Activated gamma-delta T cell treated with anti-CD3 and anti-CD28 coated beads, Interleukin-2, amount 50 U/mL, for 16 hours (primary cell): Measurements from ENCODE around the gene PISD.

Source experiments
- DNase-seq: peaks from one replicate; pipeline ENCODE4 v3.0.0-alpha.2; 2020; ENCODE audit warnings: low read depth

Gene PISD

GRCh38 chr22:31652911-31653684, 8.9 kb downstream of the PISD start:
- no peak for DNase-seq

DNA sequence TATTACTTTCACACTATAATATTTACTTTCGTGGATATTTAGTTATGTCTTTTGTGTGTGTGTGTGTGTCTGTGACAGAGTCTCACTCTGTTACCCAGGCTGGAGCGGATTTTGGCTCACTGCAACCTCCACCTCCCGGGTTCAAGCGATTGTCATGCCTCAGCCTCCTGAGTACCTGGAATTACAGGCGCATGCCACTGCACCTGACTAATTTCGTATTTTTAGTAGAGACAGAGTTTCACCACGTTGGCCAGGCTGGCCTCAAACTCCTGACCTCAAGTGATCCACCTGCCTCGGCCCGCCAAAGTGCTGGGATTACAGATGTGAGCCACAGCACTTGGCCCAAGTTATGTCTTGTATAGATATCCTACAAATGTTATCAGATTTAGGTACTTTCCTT, 9.9 kb downstream of the PISD start:
- no peak for DNase-seq

- DNase-seq = no peak
Observed at GRCh38 chr22:31651664-31652063, 10.4 kb downstream of the PISD start.

- DNase-seq = no peak
Observed at GRCh38 chr22:31650391-31650790, 11.6 kb downstream of the PISD start.

DNA sequence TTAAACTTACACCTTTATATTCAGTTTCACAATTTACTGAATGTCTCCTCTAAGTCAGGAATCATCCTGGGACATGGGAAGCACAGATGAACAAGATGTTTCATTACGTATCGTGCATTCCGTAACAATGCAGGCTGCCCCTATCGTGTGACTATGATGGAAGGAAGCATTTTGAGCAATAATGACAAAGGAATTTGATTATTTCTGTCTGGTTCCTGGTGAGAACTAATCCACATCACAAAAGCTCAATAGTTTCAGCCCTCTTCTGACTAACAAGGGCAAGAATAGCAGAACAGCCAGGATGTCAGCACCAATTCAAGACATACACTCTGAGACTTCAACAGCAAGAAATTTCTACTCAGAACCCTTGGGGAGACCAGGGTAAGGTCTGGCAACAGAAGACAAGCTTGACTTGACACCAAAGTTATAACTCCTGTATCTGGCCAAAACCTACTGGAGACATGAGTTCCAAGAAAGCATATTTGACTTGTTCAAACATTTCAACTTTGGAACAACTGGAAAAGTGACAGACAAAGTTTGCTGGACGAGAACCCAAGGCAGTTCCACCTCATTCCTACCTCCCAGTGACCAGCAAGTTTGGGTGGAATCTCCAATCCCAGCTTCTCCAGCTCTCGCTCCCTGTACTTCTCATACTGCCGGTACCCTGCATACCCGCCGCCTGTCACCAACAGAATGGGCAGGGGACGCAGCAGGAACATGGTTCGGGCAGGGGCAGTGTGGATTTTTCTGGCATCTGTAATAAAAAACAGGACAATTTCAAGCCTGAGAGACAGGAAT, 14.3 kb downstream of the PISD start:
- DNase-seq = no peak

DNA sequence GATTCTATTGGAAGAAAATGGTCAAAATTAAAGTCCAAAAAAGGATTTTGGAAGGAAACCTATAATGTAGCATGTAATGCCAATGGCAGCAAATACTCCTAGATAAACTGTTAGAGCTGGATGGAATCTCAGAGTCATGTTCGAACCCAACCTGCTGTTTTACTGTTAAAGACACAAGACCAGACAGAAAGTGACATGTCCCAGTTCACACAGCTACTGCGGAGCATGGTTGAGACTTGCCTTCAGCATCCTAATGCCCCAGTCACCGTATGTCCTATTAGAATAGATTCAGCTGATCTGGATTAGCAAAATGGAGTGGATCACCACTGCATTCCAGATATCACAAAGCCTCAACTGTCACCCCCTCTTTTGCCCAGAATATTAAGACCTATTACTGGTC, 14.9 kb downstream of the PISD start:
- no peak for DNase-seq

DNA sequence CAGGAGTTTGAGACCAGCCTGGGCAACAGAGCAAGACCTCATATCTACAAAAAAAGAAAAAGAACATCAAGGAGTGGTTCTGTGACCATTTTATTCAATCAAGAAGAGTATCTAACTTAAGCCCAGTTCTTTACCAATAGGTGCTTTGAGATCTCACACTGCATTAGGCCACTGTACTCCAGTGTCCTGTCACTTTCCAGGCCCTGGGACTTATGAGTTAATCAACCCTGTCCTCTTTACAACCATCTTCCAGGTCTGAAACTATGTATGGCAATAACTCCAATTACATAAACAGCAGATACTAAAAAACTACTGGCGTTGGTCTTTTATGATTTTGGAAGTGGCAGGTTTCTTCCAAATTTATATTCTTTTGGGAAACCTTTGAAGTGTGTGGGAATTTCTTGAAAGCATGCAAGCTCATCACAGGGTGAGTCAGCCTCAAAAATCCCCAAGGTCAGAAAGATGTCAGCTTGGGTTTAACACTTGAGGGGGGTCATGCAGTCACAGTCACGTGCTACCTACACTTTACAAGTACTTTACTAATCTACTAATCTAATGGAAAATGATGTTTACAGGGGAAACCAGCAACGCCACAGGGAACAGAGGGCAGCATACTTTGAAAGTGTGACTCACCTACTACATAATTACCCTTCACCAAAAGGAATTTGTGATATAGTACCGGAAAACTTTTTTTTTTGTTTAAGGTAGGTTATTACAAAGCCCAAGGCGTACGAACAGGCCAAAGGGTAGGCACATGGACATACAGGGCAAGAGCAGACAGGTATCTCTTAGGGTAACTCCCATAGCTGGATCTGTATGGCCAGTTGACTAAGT, 15.6 kb downstream of the PISD start:
- no peak for DNase-seq

- no peak for DNase-seq
Observed at GRCh38 chr22:31639436-31640039, 22.5 kb downstream of the PISD start.

DNA sequence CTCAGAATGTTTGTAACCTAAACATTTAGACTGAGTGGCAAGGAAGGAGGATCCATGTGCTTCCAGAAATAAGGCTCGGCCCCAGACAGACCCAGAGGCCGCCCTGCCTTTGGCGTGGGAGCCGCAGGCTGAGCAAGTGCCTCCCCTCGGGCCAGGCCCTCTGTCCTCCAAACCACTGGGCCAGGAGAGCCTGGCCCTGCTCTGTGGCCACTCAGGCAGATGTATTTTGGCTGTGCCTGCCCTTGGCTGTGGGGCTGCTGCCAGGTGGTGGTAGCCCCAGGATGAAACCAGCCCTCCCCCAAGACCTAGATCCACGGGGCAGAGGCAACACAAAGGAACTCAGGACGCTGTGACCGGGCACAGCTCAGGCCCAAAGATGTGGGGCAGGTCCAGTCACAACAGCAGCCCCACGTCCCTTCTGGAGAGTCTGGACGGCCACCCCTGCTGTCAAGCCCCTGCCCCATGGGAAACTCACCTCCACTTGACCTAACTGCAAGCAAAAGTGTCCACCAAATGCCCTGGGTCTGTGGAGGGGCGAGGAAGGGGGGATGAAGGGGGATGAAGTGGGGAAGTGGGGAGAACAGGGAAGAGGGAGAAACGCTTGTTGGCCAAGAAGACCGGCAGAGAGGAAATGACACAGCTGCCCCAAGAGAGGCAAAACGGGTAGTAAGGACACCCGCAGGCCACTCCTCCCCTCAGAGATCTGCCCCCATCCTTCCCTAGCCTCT, 24.0 kb downstream of the PISD start:
- no peak for DNase-seq

DNA sequence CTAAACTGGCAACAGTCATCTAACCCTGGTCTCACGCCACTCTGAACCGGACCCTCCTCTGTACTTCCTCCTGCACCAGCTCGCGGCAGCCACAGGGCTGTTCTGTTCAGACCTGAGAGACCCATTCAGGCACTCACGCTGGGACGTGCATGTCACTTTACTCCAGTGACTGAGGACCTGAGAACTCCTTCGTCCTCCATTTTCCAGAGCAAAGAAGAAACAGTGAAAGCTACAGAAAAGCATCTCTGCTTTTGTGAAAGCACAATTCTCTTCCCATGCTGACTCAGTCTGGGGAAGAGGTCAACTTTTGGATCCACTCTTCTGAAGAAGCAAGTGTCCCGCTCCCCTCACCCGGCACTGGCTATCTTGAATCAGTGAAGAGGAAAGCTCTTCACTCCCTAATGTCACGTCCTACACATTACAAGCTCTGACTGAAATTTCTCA, 24.5 kb downstream of the PISD start:
- DNase-seq = no peak

DNA sequence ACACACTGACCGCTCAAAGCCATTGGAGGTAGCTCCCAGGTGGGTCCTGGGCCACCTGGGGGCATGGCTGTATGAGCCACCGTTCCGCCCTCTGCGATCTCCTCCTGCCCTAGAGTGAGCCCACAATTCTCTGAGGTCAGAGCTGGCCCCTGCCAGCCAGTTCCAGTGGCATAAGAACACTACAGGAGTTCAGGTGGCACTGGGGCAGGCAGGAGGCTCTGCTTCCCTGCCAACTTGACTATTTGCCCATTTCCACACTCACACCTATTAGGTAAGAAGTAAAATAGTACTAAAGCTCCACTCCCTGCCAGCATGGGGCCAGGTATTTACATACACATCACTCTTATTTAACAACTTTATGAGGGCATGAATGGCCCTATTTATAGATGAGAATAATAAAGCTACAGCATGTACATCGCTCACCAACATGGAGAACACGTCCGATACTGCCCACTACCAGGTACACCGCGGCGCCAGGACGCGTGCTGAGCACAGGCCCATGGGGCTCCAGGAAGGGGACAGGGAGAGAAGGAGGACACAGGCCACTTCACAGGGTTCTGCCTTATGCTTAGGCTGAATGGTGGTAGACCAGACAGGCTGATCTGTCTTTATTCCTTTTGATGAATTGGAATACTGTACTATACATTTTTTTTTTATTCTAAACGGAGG, 26.2 kb downstream of the PISD start:
- no peak for DNase-seq

- no peak for DNase-seq
Observed at GRCh38 chr22:31631436-31631835, 30.6 kb downstream of the PISD start.

DNA sequence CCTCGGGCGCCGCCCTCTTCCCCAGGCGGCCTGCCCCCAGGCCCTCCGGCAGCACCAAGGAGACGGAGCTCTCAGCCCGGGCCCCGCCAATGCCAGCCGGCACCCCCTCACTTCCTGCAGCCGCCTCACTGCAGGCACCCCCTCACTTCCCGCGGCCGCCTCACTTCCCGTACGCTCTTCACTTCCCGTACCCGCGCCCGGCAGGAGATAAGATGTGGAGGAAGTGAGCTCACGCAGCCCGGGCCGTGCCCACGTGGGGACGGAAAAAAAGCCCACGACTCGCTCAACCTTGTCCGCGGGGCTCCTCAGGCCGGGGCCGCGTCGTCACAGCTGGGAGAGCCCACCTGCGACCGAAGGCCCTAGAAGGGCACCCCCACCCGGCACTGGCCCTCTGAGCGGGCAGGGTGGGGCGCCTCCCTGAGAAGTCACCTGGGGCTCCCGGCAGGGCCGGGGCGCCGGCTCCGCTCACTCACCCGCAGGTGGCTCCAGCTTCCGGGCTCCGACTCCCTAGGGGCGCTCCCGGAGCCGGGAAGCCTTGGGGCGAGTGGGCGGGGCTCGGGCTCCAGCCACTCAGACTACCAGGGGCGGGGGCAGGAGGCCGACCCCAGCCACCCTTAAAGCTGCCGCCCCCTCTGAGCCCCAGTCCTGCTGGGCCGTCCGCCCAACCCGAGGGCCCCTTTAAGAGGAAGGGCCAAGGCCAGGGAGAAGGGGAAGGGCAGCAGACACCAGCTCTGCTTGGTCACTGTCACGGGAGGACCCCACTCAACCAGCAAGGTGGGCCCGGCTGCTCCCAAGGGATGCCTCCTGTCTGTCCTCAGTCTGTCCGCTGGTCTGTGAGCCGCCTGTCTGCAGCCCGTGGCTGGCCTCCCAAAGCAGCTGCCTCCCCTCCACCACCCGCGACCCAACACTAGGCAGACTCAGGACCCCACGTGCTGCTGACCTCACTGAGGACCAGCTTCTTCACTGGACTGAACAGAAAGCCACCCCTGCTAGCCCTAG, 31.4 kb downstream of the PISD start:
- peak; percentile 80 for DNase-seq

- DNase-seq = no peak
Observed at GRCh38 chr22:31629741-31630184, 32.3 kb downstream of the PISD start.

- DNase-seq = no peak
Observed at GRCh38 chr22:31628969-31629708, 32.9 kb downstream of the PISD start.

DNA sequence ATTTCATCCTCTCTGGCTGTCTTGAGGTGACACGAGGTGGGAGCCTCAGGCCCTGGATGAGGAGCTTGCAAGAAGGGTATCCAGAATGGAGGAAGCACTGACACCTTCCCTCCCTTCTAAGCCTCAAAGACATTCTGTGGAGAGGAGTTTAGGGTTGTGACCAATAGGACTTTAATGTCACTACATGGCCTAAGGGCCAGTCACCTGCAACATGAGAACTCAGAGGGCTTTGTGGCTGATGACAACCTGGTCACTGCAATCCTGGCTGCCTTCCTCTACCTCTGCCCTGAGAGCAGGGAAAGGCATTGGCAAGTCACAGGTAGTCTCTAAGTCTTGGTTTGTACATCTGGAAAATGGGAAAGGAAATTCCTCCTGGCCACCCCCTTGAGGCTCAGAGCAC, 33.7 kb downstream of the PISD start:
- DNase-seq = no peak

DNA sequence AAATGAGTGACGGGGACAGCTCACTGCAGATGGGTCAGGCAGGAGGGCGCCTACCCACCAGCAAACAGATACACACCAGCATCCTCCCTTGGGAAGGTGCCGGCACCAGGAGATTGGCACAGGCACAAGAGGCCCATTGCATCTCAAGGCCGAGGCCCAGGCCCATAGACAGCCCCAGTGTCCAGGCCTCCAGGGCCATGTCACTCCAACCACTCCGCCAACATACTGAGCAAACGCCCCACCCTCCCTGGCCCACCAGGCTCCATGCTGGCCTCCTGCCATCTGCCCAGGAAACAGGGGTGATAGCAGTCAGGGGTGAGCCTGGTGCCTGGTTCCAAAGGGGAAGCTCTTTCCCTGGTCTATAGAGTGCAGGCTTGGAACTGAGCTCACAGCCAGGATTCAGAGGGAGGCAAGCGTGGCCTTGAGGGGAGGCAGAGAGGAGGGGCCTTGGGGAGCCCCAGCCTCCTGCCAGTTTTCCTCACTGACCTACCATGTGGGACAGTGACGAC, 34.7 kb downstream of the PISD start:
- DNase-seq = no peak

GRCh38 chr22:31626427-31627150, 35.4 kb downstream of the PISD start:
- no peak for DNase-seq
